ENCODE measurements around the gene GPR17. TPM values are rescaled to one million over a fixed set of nuclear protein-coding genes. Genes with fewer than 3 reads are reported as not detected.

The GPR17 gene
- total RNA-seq, 1 experiment from 2014 or later, result not detected

- H3K4me3 Mint-ChIP-seq (ENCODE audit: unreplicated experiment), result no peak overlapping the region
- intact Hi-C loops (cut with micrococcal nuclease), result no loop called here
- H3K4me1 Mint-ChIP-seq (ENCODE audit: insufficient read depth, unreplicated experiment), result no peaks in the 10 kb centered on the region
- H3K27ac Mint-ChIP-seq (ENCODE audit: low read depth, unreplicated experiment), result no peak overlapping the region
- DNase-seq (ENCODE audit: unreplicated experiment), result no peak
- H3K36me3 Mint-ChIP-seq (ENCODE audit: insufficient read depth, unreplicated experiment), result no peaks in the 10 kb centered on the region
- ChIA-PET POLR2A (interaction anchor here (0.9 kb wide), 1 partner anchor 9 kb away, joined by 3 read pairs; no protein-coding TSS in a partner anchor), CTCF (interaction anchor here (0.6 to 1.3 kb wide), 2 partner anchors 9 to 55 kb away, joined by 3 to 7 read pairs; no protein-coding TSS in a partner anchor)
- TF ChIP-seq CTCF (IDR thresholded peaks at IDR 0.05; ENCODE audit: unreplicated experiment), result no peak
- H3K27me3 Mint-ChIP-seq (ENCODE audit: insufficient read depth, unreplicated experiment), result no peaks in the 10 kb centered on the region
- BruUV-seq (replicated peaks), result no TSS peak
- no peaks in the 10 kb centered on the region for H3K9me3 Mint-ChIP-seq (ENCODE audit: unreplicated experiment)
These were observed 5.6 kb upstream of the GPR17 start for GRCh38 chr2:127640082-127641072.

GRCh38 chr2:127641133-127641532 lies 4.8 kb upstream of the GPR17 start:
- no peaks in the 10 kb centered on the region for H3K27me3 Mint-ChIP-seq (ENCODE audit: insufficient read depth, unreplicated experiment)

GRCh38 chr2:127641846-127642507 lies 4.0 kb upstream of the GPR17 start:
- TF ChIP-seq CTCF (IDR thresholded peaks at IDR 0.05; ENCODE audit: unreplicated experiment), result no peak
- Mint-ChIP-seq H3K36me3 (ENCODE audit: insufficient read depth, unreplicated experiment) (no peaks in the 10 kb centered on the region), H3K27ac (ENCODE audit: low read depth, unreplicated experiment) (no peak overlapping the region), H3K4me3 (ENCODE audit: unreplicated experiment) (no peak overlapping the region), H3K9me3 (ENCODE audit: unreplicated experiment) (no peaks in the 10 kb centered on the region), H3K4me1 (ENCODE audit: insufficient read depth, unreplicated experiment) (no peaks in the 10 kb centered on the region), H3K27me3 (ENCODE audit: insufficient read depth, unreplicated experiment) (no peaks in the 10 kb centered on the region)
- ChIA-PET CTCF (no interaction called here), POLR2A (no interaction called here)
- BruUV-seq (replicated peaks), result no TSS peak
- no peak for DNase-seq (ENCODE audit: unreplicated experiment)
- intact Hi-C loops (cut with micrococcal nuclease), result no loop called here

More at GRCh38 chr2:127641133-127641532, 4.8 kb upstream of the GPR17 start:
- CTCF ChIA-PET, result no interaction called here
- H3K36me3 Mint-ChIP-seq (ENCODE audit: insufficient read depth, unreplicated experiment), result no peaks in the 10 kb centered on the region
- DNase-seq (ENCODE audit: unreplicated experiment), result no peak
- POLR2A ChIA-PET, result interaction anchor here (0.9 kb wide), 1 partner anchor 8 kb away, joined by 3 read pairs; no protein-coding TSS in a partner anchor
- no TSS peak for BruUV-seq (replicated peaks)
- intact Hi-C loops (cut with micrococcal nuclease), result no loop called here
- no peak for TF ChIP-seq CTCF (IDR thresholded peaks at IDR 0.05; ENCODE audit: unreplicated experiment)
- no peaks in the 10 kb centered on the region for H3K4me1 Mint-ChIP-seq (ENCODE audit: insufficient read depth, unreplicated experiment)
- no peaks in the 10 kb centered on the region for H3K9me3 Mint-ChIP-seq (ENCODE audit: unreplicated experiment)
- H3K27ac Mint-ChIP-seq (ENCODE audit: low read depth, unreplicated experiment), result no peak overlapping the region
- no peak overlapping the region for H3K4me3 Mint-ChIP-seq (ENCODE audit: unreplicated experiment)
